ENCODE measurements around the gene HDX. TPM values are rescaled to one million over a fixed set of nuclear protein-coding genes. Genes with fewer than 3 reads are reported as not detected.

Gene HDX
- total and polyA plus RNA-seq, 2 of the 13 experiments (the other 11 are each of a cell fraction or from before 2014, with no cell fraction given), result 0.20 TPM; not detected in 1

GRCh38 chrX:84363663-84364062 lies 138.6 kb downstream of the HDX start:
- no peak overlapping the region for H2AFZ ChIP-seq (ENCODE audit: low read length)
- BruUV-seq (replicated peaks), result no TSS peak
- H3K4me2 ChIP-seq (ENCODE audit: low read depth, low read length), result no peak overlapping the region
- no peak for FAIRE-seq
- H3K4me1 ChIP-seq (ENCODE audit: insufficient read depth, low read length), result no peaks in the 10 kb centered on the region
- H4K20me1 ChIP-seq (ENCODE audit: insufficient read depth, low read length), result no peaks in the 10 kb centered on the region
- intact Hi-C loops (cut with micrococcal nuclease; ENCODE audit: unreplicated experiment), result no loop called here
- no peak overlapping the region for H3K4me3 ChIP-seq (replicated peaks in 1 of 3; ENCODE audit: insufficient read depth in 1 of 3, low read depth in 2 of 3, low read length in 3 of 3)
- no peaks in the 10 kb centered on the region for H3K27me3 ChIP-seq (ENCODE audit: control insufficient read depth in 1 of 2, insufficient read depth in 2 of 2, low read length in 2 of 2)
- in situ Hi-C loops (cut with HindIII; ENCODE audit: extremely low pct_ligation_motif_present, low pct_unique_long_range_greater_than_20kb), result no loop called here
- no peaks in the 10 kb centered on the region for H3K79me2 ChIP-seq (ENCODE audit: insufficient read depth, low read length)
- H3K36me3 ChIP-seq (replicated peaks in 1 of 2; ENCODE audit: control insufficient read depth in 1 of 2, insufficient read depth in 2 of 2, low read length in 2 of 2), result no peaks in the 10 kb centered on the region
- no peak for ATAC-seq
- H3K9me3 ChIP-seq (ENCODE audit: low read length), result no peaks in the 10 kb centered on the region
- H3K9ac ChIP-seq (ENCODE audit: insufficient read depth, low read depth, low read length), result no peak overlapping the region
- 0% methylated on average over 1 of the region's 1 CpG for WGBS (ENCODE audit: low lambda C conversion rate)
- no peak for TF ChIP-seq HOMEZ (CRISPR knock-in tag; IDR thresholded peaks at IDR 0.05; ENCODE audit: low read depth)
- no peak for TF ChIP-seq ZNF556 (CRISPR knock-in tag; IDR thresholded peaks at IDR 0.05; ENCODE audit: borderline replicate concordance)
- TF ChIP-seq ARNT2 (CRISPR knock-in tag; IDR thresholded peaks at IDR 0.05; ENCODE audit: low read depth), result no peak
- TF ChIP-seq BRD4 (CRISPR knock-in tag; IDR thresholded peaks at IDR 0.05), result no peak
- no peak for TF ChIP-seq ZBTB39 (CRISPR knock-in tag; IDR thresholded peaks at IDR 0.05)
- TF ChIP-seq KDM1A (CRISPR knock-in tag; IDR thresholded peaks at IDR 0.05), result no peak
- TF ChIP-seq SMARCE1 (IDR thresholded peaks at IDR 0.05; ENCODE audit: borderline replicate concordance), result no peak
- TF ChIP-seq ZNF367 (CRISPR knock-in tag; IDR thresholded peaks at IDR 0.05; ENCODE audit: borderline replicate concordance), result no peak
- TF ChIP-seq TCF7 (IDR thresholded peaks at IDR 0.05; ENCODE audit: low read depth), result no peak
- TF ChIP-seq FOSL2 (CRISPR knock-in tag; IDR thresholded peaks at IDR 0.05), result no peak
- no peak for TF ChIP-seq ARID4A (CRISPR knock-in tag; IDR thresholded peaks at IDR 0.05; ENCODE audit: borderline replicate concordance)
- TF ChIP-seq ZNF230 (CRISPR knock-in tag; IDR thresholded peaks at IDR 0.05), result no peak
- no peak for TF ChIP-seq ISL2 (CRISPR knock-in tag; IDR thresholded peaks at IDR 0.05)
- ChIA-PET POLR2A (no interaction called here), CTCF (ENCODE audit: low intra/inter-chr PET ratio, low total read pairs) (no interaction called here)
- H3K27ac ChIP-seq (ENCODE audit: extremely low read length, insufficient read depth, low read length), result no peak overlapping the region
- no peak for DNase-seq (ENCODE audit: low spot score)
